Measurements from ENCODE around the gene PRPF6. TPM values are rescaled to one million over a fixed set of nuclear protein-coding genes. Genes with fewer than 3 reads are reported as not detected.

Gene PRPF6
- total and polyA plus RNA-seq, 2 donors (not counting 3 experiments of a cell fraction or from before 2014, with no cell fraction given): 35.3 to 67.4 TPM

DNA sequence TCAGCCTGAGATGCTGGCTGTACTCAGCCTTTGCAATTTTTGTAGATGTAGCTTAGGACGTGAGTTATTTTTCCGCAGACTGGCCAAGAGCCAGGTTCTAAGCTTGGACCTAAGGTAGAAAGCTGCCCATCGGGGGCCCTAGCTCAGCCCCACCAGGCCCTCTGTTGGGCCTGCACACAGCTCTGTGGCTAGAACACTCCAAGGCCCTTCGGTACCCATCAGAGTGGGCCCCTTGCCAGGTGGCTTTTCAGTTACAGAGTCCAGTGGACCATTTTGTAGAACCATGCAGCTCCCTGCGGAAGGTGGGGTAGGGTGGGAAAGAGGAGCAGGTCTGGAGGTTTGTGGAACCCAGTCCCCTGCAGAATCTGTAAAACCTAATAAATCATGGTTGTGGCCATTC, 47.3 kb upstream of the PRPF6 start:
- FAIRE-seq (no peak), DNase-seq (ENCODE audit: low read depth, low spot score) (no peak)
- H4K20me1 ChIP-seq (replicated peaks; ENCODE audit: control insufficient read depth, extremely low read depth, insufficient read depth, low read length): peaks cover 3% of the 10 kb centered on the region
- H3K79me2 ChIP-seq (ENCODE audit: control insufficient read depth, insufficient read depth, low read length): peaks cover 30% of the 10 kb centered on the region
- TF ChIP-seq FOS (IDR thresholded peaks at IDR 0.05; ENCODE audit: borderline replicate concordance, insufficient read depth, low read length) (no peak), JUN (IDR thresholded peaks at IDR 0.05; ENCODE audit: borderline replicate concordance, insufficient read depth, insufficient read length, low read depth) (no peak), MYC (IDR thresholded peaks at IDR 0.05; ENCODE audit: low read depth, low read length) (no peak), EZH2 (IDR thresholded peaks at IDR 0.05; ENCODE audit: borderline replicate concordance, low read depth, low read length, severe bottlenecking) (no peak), POLR2A (IDR thresholded peaks at IDR 0.05; ENCODE audit: low read depth, low read length) (no peak), GATA2 (IDR thresholded peaks at IDR 0.05; ENCODE audit: insufficient read depth, insufficient read length, low read depth, low read length) (no peak), POLR2AphosphoS5 (IDR thresholded peaks at IDR 0.05; ENCODE audit: insufficient read depth, low read depth, low read length) (no peak)
- TF ChIP-seq, protein P1, sequence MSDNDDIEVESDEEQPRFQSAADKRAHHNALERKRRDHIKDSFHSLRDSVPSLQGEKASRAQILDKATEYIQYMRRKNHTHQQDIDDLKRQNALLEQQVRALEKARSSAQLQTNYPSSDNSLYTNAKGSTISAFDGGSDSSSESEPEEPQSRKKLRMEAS (IDR thresholded peaks at IDR 0.05; ENCODE audit: insufficient read depth, insufficient read length): no peak
- TF ChIP-seq, protein P2, sequence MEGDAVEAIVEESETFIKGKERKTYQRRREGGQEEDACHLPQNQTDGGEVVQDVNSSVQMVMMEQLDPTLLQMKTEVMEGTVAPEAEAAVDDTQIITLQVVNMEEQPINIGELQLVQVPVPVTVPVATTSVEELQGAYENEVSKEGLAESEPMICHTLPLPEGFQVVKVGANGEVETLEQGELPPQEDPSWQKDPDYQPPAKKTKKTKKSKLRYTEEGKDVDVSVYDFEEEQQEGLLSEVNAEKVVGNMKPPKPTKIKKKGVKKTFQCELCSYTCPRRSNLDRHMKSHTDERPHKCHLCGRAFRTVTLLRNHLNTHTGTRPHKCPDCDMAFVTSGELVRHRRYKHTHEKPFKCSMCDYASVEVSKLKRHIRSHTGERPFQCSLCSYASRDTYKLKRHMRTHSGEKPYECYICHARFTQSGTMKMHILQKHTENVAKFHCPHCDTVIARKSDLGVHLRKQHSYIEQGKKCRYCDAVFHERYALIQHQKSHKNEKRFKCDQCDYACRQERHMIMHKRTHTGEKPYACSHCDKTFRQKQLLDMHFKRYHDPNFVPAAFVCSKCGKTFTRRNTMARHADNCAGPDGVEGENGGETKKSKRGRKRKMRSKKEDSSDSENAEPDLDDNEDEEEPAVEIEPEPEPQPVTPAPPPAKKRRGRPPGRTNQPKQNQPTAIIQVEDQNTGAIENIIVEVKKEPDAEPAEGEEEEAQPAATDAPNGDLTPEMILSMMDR (IDR thresholded peaks at IDR 0.05; ENCODE audit: extremely low read depth in 1 of 2, insufficient read depth in 1 of 2, low read depth in 1 of 2, low read length in 2 of 2): no peak
- H3K27me3 ChIP-seq (ENCODE audit: control insufficient read depth in 2 of 2, insufficient read depth in 2 of 2, low read length in 2 of 2): no peaks in the 10 kb centered on the region
- intact Hi-C loops (cut with micrococcal nuclease) (no loop called here), dilution Hi-C loops (cut with MboI; ENCODE audit: extremely low pct_ligation_motif_present, low sequenced_read_pairs) (no loop called here)
- no peak overlapping the region for H3K4me3 ChIP-seq (replicated peaks in 1 of 3; ENCODE audit: insufficient read depth in 1 of 3, low read depth in 1 of 3, low read length in 3 of 3)
- no peaks in the 10 kb centered on the region for H3K4me1 ChIP-seq (ENCODE audit: control insufficient read depth, extremely low read depth, insufficient read depth, low read length)
- CTCF ChIA-PET: interaction anchor here (0.9 to 1.5 kb wide), 2 partner anchors 16 to 40 kb away, joined by 3 to 5 read pairs; no protein-coding TSS in a partner anchor
- H3K36me3 ChIP-seq (ENCODE audit: control insufficient read depth in 2 of 2, extremely low read depth in 1 of 2, insufficient read depth in 2 of 2, low read length in 2 of 2): peaks cover 3 to 47% of the 10 kb centered on the region in 2 experiments
- BruUV-seq (replicated peaks): no TSS peak
- no peak overlapping the region for H3K4me2 ChIP-seq (ENCODE audit: insufficient read depth, low read length)
- POLR2A ChIA-PET: no interaction called here
- no peaks in the 10 kb centered on the region for H3K9me1 ChIP-seq (replicated peaks; ENCODE audit: control insufficient read depth, extremely low read depth, insufficient read depth, low read length)
- H3K9ac ChIP-seq (replicated peaks; ENCODE audit: extremely low read depth, insufficient read depth, low read length): no peak overlapping the region
- no peaks in the 10 kb centered on the region for H3K9me3 ChIP-seq (replicated peaks; ENCODE audit: control insufficient read depth, insufficient read depth, low read length)
- H3K27ac ChIP-seq (ENCODE audit: insufficient read depth, low read depth, low read length): no peak overlapping the region
- no peak overlapping the region for H2AFZ ChIP-seq (ENCODE audit: low read depth, low read length)
